Esophagus squamous epithelium (tissue), 5 donors: ENCODE data around the gene PHACTR1. TPM values are rescaled to one million over a fixed set of nuclear protein-coding genes. Genes with fewer than 3 reads are reported as not detected.

Experiments
- DNase-seq: peaks from one replicate; lab custom pipeline; 2025; lab: John Stamatoyannopoulos, UW
- H3K27ac ChIP-seq, 4 donors: fragments of 200-600 bp; sonication (generic); one replicate each; pipeline ENCODE4 v1.5.1; 2016 to 2019; ENCODE audit warnings: mild to moderate bottlenecking in 1 of 4
- H3K27me3 ChIP-seq, 4 donors: fragments of 200-600 bp; sonication (generic); 1 replicate in 3 of 4; 2 replicates in 1 of 4; pipeline versions ENCODE4 v1.5.1 to v1.6.0; 2017 to 2021; ENCODE audit warnings: antibody characterized with exemption in 1 of 4
- H3K36me3 ChIP-seq, 3 donors: fragments of 200-600 bp; sonication (generic); one replicate each; pipeline ENCODE4 v1.5.1; 2016 to 2019
- H3K4me1 ChIP-seq, 3 donors: fragments of 200-600 bp; sonication (generic); one replicate each; pipeline ENCODE4 v1.5.1; 2017 to 2019
- H3K4me3 ChIP-seq, 4 donors: fragments of 200-600 bp; sonication (generic); 1 replicate in 3 of 4; 2 replicates in 1 of 4; pipeline ENCODE4 v1.5.1; 2016 to 2019; ENCODE audit warnings: mild to moderate bottlenecking in 2 of 4, moderate library complexity in 1 of 4
- H3K9me3 ChIP-seq, 3 donors: fragments of 200-600 bp; sonication (generic); one replicate each; pipeline ENCODE4 v1.5.1; 2016 to 2019
- CTCF ChIP-seq, 6 experiments: fragments of 450-650 bp in 4 of 6; fragments of 200-600 bp in 2 of 6; sonication (generic) in 2 of 6; IDR thresholded peaks; one replicate each; pipeline ENCODE4 v1.5.1; 2016 to 2019; ENCODE audit warnings: antibody characterized with exemption in 6 of 6, mild to moderate bottlenecking in 4 of 6, moderate library complexity in 4 of 6
- POLR2A ChIP-seq, 4 donors: fragments of 450-650 bp; IDR thresholded peaks; one replicate each; pipeline ENCODE4 v1.6.1; 2017; ENCODE audit warnings: antibody characterized with exemption in 4 of 4, mild to moderate bottlenecking in 4 of 4, moderate library complexity in 3 of 4
- WGBS, 2 donors: methylation state at CpG; one replicate each; pipeline ENCODE4 v1.1.5; 2018; 5-methylcytosine and 5-hydroxymethylcytosine counted together
- intact Hi-C: fragments of 100-400 bp; cut with DNase I; formaldehyde crosslinking; loops from one replicate; pipeline ENCODE4 v1.15.0; 2022
- total RNA-seq, 4 donors: library from RNA; depleted of rRNA; stranded (reverse); fragments of >200 nt; gene quantifications; one replicate each; pipeline ENCODE4 v1.1.0, GENCODE V29; 2016
- donor health status: DM: yes; HTN: yes; CAD: no.

Gene PHACTR1
- total RNA-seq, 4 donors from 2014 or later: 1.5 to 7.2 (median 4.5) TPM

GRCh38 chr6:13172291-13172690 lies 455.7 kb downstream of the PHACTR1 start:
- intact Hi-C loops: no loop called here
- WGBS, 2 donors: 80 to 87% methylated on average over 1 to 3 of the region's 3 CpGs
- DNase-seq: no peak
- Histone ChIP-seq H3K9me3 (no peaks in the 10 kb centered on the region), H3K4me1 (no peaks in the 10 kb centered on the region), H3K36me3 (no peaks in the 10 kb centered on the region), H3K27me3 (peaks cover 0 to 11% (median 0%) of the 10 kb centered on the region in 4 donors), H3K27ac (no peak overlapping the region), H3K4me3 (no peak overlapping the region)
- TF ChIP-seq CTCF (IDR thresholded peaks at IDR 0.05) (no peak), POLR2A (IDR thresholded peaks at IDR 0.05) (no peak)

GRCh38 chr6:13175087-13175486 lies 458.5 kb downstream of the PHACTR1 start:
- no peaks in the 10 kb centered on the region for H3K9me3 ChIP-seq
- H3K4me1 ChIP-seq: no peaks in the 10 kb centered on the region
- H3K27ac ChIP-seq: no peak overlapping the region
- no peaks in the 10 kb centered on the region for H3K36me3 ChIP-seq
- intact Hi-C loops: no loop called here
- no peak overlapping the region for H3K4me3 ChIP-seq
- peaks cover 0 to 11% (median 0%) of the 10 kb centered on the region in 4 donors for H3K27me3 ChIP-seq
- no peak for DNase-seq
- TF ChIP-seq CTCF (IDR thresholded peaks at IDR 0.05) (no peak), POLR2A (IDR thresholded peaks at IDR 0.05) (no peak)
- WGBS, 2 donors: 56 to 67% methylated on average over 2 of the region's 2 CpGs

- no peak for TF ChIP-seq CTCF (IDR thresholded peaks at IDR 0.05)
- no peak for TF ChIP-seq POLR2A (IDR thresholded peaks at IDR 0.05)
- intact Hi-C loops: no loop called here
- H3K9me3 ChIP-seq: no peaks in the 10 kb centered on the region
- H3K36me3 ChIP-seq: no peaks in the 10 kb centered on the region
- no peaks in the 10 kb centered on the region for H3K4me1 ChIP-seq
- no peak for DNase-seq
- 35 to 59% methylated on average over 3 to 4 of the region's 4 CpGs for WGBS, 2 donors
- peaks cover 0 to 11% (median 0%) of the 10 kb centered on the region in 4 donors for H3K27me3 ChIP-seq
- no peak overlapping the region for H3K27ac ChIP-seq
- no peak overlapping the region for H3K4me3 ChIP-seq
Measured at GRCh38 chr6:13175759-13176158, 459.2 kb downstream of the PHACTR1 start.

GRCh38 chr6:13177664-13178063 lies 461.1 kb downstream of the PHACTR1 start:
- Histone ChIP-seq H3K36me3 (no peaks in the 10 kb centered on the region), H3K9me3 (no peaks in the 10 kb centered on the region), H3K4me3 (no peak overlapping the region), H3K4me1 (no peaks in the 10 kb centered on the region), H3K27me3 (peaks cover 0 to 11% (median 0%) of the 10 kb centered on the region in 4 donors), H3K27ac (no peak overlapping the region)
- no peak for TF ChIP-seq CTCF (IDR thresholded peaks at IDR 0.05)
- no peak for TF ChIP-seq POLR2A (IDR thresholded peaks at IDR 0.05)
- WGBS, 2 donors: 81 to 87% methylated on average over 2 of the region's 2 CpGs
- DNase-seq: no peak
- intact Hi-C loops: no loop called here

- H3K4me1 ChIP-seq: no peaks in the 10 kb centered on the region
- H3K27ac ChIP-seq: no peak overlapping the region
- no peak overlapping the region for H3K4me3 ChIP-seq
- no peaks in the 10 kb centered on the region for H3K9me3 ChIP-seq
- peaks cover 0 to 11% (median 0%) of the 10 kb centered on the region in 4 donors for H3K27me3 ChIP-seq
- TF ChIP-seq CTCF (IDR thresholded peaks at IDR 0.05): no peak
- no peak for TF ChIP-seq POLR2A (IDR thresholded peaks at IDR 0.05)
- WGBS, 2 donors: 42 to 50% methylated on average over 4 of the region's 5 CpGs
- intact Hi-C loops: no loop called here
- no peaks in the 10 kb centered on the region for H3K36me3 ChIP-seq
- no peak for DNase-seq
Measured at GRCh38 chr6:13178107-13178506, 461.5 kb downstream of the PHACTR1 start.
